ENCODE data around the gene JARID2.

JARID2 gene

GRCh38 chr6:15372932-15373331 lies 127.1 kb downstream of the JARID2 start:
- TF ChIP-seq CTCF (IDR thresholded peaks at IDR 0.05; ENCODE audit: low read depth, low read length), result no peak
- no peak overlapping the region for H3K4me3 ChIP-seq (ENCODE audit: low read depth, low read length)

GRCh38 chr6:15374119-15374518 lies 128.2 kb downstream of the JARID2 start:
- TF ChIP-seq CTCF (IDR thresholded peaks at IDR 0.05; ENCODE audit: low read depth, low read length), result no peak
- H3K4me3 ChIP-seq (ENCODE audit: low read depth, low read length), result no peak overlapping the region

GRCh38 chr6:15375018-15375417 lies 129.1 kb downstream of the JARID2 start:
- no peak for TF ChIP-seq CTCF (IDR thresholded peaks at IDR 0.05; ENCODE audit: low read depth, low read length)
- H3K4me3 ChIP-seq (ENCODE audit: low read depth, low read length), result no peak overlapping the region

DNA sequence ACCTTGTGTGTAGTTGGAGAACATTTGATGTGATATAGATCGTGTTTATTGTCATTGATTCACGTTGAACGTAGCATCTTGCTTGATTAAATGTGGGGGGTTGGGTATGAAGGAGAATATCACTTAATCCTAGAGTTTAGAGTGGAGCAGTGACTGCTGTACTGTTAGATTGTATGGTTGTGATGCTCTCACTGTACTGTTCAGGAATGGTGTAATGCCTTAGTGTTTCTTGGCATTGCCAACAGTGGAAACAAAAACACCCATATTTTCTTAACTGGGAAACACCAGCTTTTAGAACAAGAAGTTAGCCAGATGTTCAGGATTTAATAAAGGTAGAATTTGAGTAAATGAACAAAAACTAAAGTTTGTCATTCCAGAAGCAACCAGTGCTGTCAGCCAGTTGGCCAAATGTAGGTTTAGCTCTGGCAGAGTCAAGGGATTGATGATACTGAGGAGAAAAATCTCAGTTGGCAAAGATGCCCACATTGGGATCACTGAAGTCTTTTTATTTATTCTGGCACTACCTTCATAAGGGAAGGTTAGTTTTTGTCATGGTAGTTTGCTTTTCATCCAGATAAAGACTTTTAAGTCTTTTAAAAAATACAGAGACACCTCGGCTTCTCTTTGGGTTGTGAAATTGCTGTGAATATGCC lies 129.9 kb downstream of the JARID2 start:
- TF ChIP-seq CTCF (IDR thresholded peaks at IDR 0.05; ENCODE audit: low read depth, low read length), result no peak

GRCh38 chr6:15376900-15377487 lies 131.1 kb downstream of the JARID2 start:
- H3K4me3 ChIP-seq (ENCODE audit: low read depth, low read length), result no peak overlapping the region
- TF ChIP-seq CTCF (IDR thresholded peaks at IDR 0.05; ENCODE audit: low read depth, low read length), result no peak

More for the DNA sequence above, 129.9 kb downstream of the JARID2 start:
- H3K4me3 ChIP-seq (ENCODE audit: low read depth, low read length), result no peak overlapping the region

GRCh38 chr6:15378272-15378671 lies 132.4 kb downstream of the JARID2 start:
- no peak overlapping the region for H3K4me3 ChIP-seq (ENCODE audit: low read depth, low read length)
- no peak for TF ChIP-seq CTCF (IDR thresholded peaks at IDR 0.05; ENCODE audit: low read depth, low read length)

- TF ChIP-seq CTCF (IDR thresholded peaks at IDR 0.05; ENCODE audit: low read depth, low read length), result no peak
- H3K4me3 ChIP-seq (ENCODE audit: low read depth, low read length), result no peak overlapping the region
Observed at GRCh38 chr6:15378866-15379265, 133.0 kb downstream of the JARID2 start.
